Central memory CD4-positive, alpha-beta T cell (primary cell): Measurements from ENCODE around the gene CNBD2.
"Not testable (repeated sequence)": the region's sequence is repeated elsewhere in the genome, so short reads cannot be mapped to it uniquely, and the experiment has no call there.

ENCODE experiments used
- DNase-seq: peaks from one replicate; pipeline ENCODE4 v3.0.0; 2022

Gene CNBD2

DNA sequence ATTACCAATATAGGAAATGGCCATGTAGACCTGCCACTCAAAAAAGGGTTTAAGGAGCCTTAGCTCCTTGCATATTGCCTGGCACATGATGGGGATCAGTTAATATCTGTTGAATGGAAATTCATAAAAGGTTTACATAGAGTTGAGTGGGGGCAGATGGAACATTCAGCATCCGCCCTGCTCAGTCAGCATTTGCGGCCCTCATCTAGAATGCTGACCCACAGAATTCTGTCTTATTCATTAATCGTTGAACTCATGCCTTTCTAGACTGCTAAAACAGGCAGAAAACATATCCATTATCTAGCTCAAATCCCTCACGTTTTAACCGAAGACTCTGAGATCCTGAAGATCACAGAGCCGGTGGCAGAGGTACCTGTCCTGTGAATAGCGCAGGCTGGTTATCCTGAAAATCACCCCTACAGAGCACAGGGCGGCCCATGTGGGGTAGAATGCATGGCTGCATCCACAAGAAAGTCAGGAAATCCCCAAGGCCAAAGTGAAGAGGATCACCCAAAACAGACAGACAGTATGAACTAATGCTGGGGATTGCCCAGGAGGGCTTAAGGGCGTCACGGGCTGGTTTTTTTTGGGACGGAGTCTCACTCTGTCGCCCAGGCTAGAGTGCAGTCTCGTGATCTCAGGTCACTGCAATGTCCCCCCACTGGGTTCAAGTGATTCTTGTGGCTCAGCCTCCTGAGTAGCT lies 59.9 kb downstream of the CNBD2 start:
- no peak for DNase-seq

DNA sequence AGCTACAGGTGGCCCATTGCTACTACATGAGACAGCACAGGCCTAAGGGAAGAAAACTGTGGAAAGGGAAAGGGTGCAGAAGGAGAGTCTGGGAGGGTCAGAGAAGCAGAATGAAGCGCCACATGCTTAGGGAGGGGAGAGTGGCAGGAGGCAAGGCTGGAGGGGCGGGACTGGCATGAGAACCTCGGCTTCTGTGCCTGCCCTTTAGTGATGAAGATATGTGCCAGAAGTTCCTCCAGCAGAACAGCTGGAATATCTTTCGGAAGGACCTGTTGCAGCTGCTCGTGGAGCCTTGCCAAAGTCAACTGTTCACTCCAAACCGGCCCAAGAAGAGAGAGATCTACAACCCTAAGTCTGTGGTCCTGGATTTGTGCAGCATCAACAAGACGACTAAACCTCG lies 61.8 kb downstream of the CNBD2 start:
- no peak for DNase-seq

DNA sequence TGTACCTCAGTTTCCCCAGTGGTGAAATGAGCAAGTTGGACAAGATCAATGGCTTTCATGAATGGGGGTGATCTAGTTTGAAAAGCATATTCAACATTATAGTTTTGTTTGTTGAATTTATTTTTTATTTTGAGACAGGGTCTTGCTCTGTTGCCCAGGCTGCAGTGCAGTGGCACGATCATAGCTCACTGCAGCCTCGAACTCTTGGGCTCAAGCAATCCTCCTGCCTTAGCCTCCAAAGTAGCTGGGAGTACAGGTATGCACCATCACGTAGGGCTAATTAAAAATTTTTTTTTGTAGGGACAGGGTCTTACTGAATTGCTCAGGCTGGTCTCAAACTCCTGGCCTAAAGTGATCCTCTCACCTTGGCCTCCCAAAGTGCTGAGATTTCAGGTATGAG lies 63.4 kb downstream of the CNBD2 start:
- DNase-seq: no peak

DNA sequence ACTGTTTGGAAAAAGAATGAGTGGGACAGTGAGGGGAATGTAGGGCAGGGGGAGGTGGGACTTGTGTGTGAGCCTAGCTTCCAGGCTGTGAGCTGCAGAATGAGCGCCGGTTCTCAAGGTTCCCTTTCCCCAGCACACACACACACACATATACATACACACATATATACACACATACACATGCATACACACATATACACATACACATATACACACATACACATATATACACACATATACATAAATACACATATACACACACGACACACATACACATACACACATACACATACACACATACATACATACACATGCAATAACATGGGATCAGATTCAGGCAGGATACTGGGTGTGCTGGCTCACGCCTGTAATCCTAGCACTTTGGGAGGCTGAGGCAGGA lies 66.5 kb downstream of the CNBD2 start:
- DNase-seq: no peak

DNA sequence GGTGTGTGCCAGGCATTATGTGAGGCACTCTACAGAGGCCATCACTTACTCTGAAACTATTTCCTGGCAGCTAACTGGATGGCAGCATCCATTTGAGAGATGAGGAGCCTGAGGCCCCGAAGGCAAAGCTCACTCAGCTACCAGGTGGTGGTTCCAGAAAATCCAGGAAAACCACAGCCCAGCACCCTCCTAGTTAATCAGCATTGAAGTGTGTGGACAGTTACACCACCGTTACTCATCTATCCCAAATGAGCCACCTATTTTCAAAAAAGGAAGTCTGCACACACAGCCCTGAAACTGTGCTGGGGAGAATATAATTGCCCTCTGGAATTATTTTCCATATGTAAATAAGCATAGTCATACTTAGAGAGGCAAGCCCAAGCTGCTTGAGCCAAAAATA lies 67.4 kb downstream of the CNBD2 start:
- DNase-seq: no peak

DNA sequence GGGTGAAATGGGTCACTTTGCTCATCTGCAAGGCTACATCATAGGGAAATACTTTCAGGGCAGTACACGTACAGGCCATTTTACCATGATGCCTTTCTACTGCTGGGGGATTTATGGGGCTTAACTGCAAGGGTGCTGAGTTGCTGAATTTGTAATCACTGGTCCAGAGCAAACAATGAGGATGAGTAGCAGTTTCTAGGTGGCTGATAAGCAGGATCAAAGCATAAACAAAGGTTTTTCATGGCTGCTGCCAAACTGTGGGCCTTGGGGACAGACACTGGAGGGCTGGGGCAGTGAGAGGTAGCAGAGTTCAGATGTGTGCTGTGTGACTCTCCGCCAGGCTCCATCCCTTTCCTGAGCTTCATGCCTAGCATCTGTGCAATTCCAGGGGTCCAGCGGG lies 68.3 kb downstream of the CNBD2 start:
- no peak for DNase-seq

DNA sequence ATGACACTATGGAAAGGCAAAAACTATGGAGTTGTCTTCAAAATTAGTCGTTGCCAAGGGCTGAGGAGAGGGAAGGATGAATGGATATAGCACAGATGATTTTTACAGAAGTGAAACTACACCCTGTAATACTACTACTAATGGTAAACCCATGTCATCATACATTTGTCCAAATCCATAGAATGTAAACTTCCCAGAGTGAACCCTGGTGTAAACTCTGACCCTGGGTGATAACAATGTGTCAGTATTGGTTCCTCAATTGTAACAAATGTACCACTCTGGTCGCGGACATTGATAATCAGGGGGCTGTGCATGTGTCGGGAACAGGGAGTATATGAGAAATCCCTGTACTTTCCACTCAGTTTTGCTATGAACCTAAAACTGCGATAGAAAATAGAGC lies 72.2 kb downstream of the CNBD2 start:
- no peak for DNase-seq

DNA sequence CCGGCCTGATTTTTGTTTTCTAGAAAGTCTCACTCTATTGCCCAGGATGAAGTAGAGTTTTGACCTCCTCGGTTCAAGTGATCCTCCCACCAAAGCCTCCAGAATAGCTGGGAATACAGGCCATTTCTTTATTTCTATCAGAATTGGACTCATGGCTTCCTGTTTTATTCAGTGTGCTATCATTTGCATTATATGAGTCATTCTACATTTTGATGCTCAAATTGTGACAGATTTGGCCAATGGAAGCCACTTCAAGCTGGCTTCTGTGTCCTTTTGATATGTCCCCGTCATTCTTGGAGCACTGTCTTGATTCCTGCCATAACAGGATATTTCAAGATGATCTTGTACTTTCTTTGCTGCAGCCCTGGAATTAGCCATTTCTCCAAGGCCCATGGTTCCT lies 75.1 kb downstream of the CNBD2 start:
- DNase-seq: no peak

DNA sequence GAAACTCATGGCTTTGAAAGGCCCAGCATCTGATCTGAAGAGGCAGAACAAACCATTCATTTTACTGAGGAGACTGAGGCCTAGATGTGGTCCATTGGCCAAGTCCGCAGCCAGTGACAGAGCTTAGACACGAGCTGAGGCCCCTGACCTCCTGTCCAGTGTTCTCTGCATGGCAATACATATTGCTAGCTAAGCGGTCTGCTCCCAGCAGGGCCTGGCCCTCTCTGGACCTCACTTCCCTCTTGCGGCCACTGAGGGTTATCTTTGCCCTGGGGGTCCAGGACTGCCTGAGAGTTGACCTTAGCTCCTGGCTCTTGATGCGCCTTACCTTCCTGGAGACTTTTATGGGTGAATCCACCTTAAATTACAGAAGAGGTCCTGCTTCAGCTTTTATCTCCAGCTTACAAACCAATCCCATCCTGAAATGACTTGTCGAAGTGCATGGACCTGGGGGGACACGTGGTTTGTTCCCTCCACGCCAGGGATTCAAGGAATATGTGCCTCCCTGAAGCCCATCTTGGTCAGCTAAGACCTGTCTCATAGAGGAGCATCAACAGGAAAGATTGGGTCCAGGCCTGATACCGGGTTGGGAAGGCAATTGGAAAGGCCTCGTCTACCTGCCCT lies 75.6 kb downstream of the CNBD2 start:
- DNase-seq: no peak

DNA sequence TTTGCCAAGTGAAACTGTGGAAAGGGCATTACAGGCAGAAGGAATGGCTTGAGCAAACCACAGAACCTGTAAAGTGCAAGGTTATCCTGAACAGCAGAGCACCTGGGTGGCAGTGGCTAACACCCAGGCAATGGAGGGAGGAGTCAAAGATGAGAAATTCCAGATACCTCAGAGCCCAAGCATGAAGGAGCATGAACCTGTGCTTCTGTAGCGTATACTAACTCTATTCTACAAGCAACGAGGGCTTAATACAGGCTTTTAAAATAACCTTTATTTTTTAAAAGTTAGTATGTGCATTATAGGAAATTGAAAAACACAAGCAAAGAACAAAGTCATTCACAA lies 77.0 kb downstream of the CNBD2 start:
- DNase-seq: no peak

DNA sequence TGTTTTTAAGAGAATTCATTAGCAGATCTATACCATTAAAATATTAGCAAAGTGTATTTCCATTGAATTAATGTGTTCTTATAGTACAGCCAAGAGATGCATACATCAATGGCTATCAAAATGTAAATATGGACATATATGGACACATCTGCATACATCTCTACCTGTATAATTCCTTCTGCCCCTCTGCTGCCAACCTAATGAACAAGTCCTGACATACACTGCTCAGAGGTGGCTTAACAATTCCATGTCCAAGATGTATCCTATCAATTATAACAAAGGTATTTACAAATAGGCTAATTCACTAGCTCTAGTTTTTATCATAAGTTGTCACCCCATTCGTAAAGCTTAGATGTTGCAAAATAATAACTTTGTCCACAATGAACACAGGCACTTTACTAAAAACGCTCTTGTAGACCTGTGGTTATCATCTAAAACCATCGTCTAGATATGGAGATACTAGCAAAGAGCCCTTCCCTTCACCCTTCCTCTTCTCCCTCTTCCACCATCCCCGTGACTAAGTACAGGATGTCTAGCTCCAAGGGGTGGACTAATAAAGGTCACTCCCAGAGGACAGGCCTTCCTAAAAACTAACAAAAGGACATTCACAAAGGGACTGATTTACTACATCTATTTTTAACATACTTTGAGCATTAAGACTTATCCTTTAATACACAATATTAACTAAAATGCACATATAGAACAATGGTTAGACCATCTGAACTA lies 77.8 kb downstream of the CNBD2 start:
- DNase-seq: not testable (repeated sequence)

DNA sequence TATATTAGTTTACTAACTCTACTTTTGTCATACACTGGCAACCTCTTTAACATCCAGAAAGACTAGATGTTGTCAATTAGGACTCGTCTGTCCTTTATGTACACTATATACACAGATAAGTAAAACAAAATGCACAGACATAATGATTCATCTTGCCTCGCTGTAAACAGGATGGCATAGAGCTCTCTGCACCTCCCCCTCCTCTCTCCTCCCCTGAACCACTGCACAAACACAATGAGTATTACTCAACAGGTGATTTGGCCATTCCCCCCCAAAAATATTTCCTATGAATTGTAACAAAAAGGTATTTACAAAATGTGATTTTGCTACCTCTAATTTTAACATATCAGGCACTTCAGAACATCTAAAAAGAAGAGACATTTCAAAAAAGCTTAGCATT lies 81.0 kb downstream of the CNBD2 start:
- DNase-seq: not testable (repeated sequence)

DNA sequence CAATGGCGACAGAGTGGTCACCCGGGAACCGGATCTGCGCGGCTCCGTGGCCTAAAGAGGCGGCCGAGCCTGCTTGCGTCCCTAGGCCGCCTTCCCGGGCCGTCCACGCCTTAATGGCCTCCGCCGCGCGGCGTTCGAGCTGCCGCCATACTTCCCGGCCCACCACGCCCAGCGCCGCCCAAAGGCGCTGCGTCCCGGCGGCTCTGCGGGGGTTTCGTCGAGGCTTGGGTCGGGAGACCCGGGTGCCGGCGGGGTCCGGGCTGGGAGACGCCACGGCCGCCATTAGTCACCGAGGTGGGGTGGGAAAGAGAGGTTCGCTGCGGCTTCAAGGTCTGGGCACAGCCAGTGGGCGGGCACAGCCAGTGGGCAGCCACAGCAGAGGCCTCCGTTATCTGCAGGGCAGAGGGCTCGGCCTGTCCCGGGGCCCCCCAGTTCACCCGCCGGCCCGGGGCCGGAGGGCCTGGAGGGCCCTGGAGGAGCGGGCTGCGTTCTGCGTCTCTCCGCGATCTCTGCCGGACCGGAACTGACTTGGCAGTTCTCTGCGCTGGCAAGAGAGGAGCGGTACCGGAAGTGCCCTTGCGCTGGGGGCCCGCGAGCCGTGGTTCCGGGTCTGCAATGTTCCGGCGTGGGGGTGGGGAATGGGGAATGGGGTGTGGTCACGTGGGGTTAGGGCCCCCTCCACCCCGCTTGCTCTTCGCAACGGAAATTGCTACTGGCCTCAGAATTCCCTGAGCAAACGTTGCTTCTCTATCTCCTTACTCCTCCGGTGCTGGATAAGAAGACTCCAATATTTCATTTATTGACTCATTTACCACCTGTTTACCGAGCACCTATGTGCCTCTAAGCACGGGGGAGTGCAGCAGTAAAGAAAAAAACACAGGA lies 82.3 kb downstream of the CNBD2 start:
- peak; percentile 78 for DNase-seq

DNA sequence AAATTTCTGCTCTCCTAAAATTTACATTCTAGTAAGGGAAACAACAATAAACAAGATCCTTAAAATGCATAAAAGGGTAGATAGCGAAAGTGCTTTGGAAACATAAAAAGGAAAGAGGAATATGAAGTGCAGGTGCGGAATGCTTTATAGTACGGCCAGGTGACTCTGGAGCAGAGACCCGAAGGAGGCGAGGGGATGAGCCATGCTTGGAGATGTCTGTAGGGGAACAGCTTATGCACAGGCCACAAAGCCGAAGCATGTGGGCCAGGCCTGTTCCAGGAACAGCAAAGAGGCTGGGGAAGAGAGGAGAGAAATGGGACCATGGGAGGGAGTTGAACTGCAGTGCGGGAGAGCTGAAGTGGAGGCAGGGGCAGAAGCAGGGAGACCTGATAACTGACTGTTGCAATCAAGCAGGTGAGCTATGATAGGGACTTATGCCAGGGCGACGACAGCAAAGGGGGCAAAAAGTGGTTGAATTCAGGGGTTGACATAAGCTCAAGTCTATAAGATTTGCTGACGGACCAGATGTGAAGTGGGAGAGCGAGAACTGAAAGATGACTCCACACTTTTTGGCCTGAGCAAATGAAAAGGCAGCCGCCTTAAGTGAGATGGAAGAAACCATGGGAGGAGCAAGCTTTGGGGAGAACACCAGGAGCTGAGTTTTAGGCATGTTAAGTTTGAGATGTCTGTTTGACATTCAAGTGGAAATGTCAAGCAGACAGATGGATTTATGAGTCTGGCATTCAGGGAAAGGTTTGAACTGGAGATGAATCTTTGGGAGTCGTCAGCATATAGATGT lies 83.1 kb downstream of the CNBD2 start:
- DNase-seq: no peak

DNA sequence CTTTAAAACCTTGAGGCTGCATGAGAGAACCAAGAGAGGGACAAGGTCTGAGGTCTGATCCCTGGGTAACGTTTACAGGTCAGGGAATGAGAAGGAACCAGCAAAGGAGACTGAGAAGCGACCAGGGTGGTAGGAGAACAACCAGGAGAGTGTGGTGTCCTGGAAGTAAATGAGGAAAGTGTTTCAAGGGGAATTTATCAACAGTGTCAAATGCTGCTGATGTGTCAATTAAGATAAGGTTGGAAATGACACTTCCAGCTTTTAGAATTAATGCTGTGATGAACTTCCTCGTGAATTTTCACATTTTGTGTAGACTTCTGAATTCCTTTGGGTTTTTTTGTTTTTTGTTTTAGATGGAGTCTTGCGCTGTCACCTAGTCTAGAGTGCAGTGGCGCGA lies 83.7 kb downstream of the CNBD2 start:
- no peak for DNase-seq

DNA sequence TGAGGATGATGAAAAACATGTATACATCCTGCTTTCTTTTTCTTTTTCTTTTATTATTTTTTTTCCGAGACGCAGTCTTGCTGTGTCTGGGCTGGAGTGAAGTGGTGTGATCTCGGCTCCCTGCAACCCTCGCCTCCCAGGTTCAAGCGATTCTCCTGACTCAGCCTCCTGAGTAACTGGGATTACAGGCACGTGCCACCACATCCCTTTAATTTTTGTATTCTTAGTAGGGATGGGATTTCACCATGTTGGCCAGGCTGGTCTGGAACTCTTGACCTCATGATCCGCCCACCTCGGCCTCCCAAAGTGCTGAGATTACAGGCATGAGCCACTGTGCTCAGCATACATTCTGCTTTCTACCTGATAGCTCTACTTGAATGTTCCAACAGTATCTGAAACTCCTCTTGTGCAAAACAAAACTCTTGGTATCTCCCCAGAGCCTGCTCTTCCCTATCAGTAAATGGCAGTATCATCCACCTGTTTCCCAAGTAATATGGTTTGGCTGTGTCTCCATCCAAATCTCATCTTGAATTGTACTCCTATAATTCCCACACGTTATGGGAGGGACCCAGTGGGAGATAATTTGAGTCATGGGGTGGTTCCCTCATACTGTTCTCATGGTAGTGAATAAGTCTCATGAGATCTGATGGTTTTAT lies 85.6 kb downstream of the CNBD2 start:
- not testable (repeated sequence) for DNase-seq

DNA sequence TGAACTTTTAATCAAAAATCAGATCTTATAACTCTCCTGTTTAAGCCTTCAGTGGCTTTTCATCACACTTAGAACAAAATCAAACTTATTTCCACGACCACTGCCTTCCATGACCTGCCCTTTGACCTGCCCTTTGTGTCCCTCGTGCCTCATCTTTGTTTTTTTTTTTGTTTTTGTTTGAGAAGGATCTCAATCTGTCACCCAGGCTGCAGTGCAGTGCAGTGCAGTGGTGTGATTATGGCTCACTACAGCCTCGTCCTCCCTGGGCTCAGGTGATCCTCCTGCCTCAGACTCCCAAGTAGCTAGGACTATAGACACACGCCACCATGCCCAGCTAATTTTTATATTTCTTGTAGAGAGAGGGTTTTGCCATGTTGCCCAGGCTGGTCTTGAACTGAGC lies 86.8 kb downstream of the CNBD2 start:
- DNase-seq: no peak

DNA sequence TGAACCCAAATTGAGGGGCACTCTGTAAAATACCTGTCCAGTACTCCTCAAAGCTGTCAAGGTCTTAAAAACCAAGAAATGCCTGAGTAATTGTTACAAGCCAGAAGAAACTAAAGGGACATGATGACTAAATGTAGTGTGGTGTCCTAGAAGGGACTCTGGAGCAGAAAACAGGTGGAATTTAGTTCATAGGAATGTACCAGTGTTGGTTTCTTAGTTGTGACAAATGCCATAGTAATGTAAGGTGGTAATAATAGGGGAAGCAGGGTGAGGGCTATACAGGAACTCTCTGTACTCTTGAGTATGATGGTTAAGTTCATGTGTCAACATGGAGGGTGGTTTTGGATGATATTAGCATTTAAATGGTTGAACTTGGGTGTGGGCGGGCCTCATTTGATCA lies 92.3 kb downstream of the CNBD2 start:
- no peak for DNase-seq

DNA sequence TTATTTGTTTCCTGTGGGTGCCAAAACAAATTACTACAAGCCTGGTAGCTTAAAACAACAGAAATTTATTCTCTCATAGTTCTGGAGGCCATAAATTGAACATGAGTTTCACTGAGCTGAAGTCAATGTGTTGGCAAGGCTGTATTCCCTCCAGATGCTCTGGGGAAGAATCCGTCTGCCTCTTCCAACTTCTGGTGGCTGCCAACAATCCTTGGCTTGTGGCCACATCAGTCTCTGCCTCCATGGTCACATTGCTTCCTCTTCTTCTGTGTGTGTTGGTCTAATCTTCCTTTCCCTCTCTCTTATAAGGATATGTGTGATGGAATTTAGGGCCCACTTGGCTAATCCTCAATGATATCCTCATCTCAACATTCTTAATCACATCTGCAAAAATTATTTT lies 93.4 kb downstream of the CNBD2 start:
- no peak for DNase-seq

DNA sequence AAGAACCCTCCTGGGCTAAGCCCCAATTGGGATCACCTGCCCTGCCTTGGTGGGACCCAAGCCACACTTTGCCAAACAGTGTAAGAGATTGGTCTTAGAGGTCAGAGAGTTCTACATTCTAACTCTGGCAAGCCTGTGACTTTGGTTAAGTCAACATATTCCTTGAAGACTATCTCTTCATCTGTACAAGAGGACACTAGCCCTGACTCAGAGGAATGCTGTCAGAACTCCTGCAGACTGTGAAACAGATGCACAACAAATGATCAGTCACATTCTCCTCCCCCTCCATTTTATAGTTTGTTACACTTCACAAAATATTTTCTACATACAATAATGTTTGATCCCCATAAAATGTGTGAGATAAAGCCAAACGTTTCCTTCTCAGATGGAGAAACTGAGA lies 94.4 kb downstream of the CNBD2 start:
- no peak for DNase-seq

DNA sequence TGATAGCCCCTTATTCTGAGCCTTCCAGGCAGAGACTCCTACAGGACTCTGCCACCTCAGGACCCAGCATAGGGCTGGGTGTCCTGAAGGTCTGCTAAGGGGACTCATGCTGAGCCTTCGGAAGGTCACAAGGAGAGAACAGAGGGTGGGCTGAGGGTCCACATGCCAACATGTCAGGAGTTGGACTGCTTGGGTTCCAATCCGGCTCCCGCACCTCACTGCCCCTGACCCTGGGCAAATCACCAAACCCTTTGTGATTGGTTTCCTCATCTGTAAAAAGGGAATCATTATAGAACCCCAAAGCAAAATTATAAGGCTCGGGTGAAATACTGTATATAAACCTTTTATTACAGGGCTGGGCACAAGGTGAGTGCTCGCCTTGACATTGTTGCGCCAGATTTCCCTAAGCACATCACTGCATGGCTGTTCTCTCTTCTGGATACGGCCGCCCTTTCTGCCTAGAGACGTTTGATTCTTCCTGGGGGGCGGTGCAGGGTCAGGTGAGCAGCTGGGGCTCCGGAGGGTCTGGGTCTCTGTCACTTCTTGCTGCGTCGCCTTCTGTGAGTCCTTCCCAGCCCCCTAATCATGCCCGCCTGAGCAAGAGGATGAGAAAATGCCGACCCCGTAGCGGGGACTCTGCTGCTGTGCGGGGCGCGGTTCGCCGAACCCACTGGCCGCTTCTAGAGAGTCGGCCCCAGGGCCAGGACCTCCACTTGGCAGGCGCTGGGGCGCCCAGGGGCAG lies 95.7 kb downstream of the CNBD2 start:
- no peak for DNase-seq
